ENCODE data around the gene SLC12A2.

GRCh38 chr5:128060644-128061385 lies 22.8 kb upstream of the SLC12A2 start:
- TF ChIP-seq CTCF (optimal IDR thresholded peaks at IDR 0.05 in 1 of 3, IDR thresholded peaks at IDR 0.05 in 1 of 3, conservative IDR thresholded peaks at IDR 0.05 in 1 of 3; ENCODE audit: extremely low read depth in 1 of 3, insufficient read depth in 2 of 3, low read length in 3 of 3), result no peak
- no peak for TF ChIP-seq EZH2 (IDR thresholded peaks at IDR 0.05; ENCODE audit: low read length)

All from keratinocyte (primary cell).